ENCODE results near the gene PYY.

The PYY gene

DNA sequence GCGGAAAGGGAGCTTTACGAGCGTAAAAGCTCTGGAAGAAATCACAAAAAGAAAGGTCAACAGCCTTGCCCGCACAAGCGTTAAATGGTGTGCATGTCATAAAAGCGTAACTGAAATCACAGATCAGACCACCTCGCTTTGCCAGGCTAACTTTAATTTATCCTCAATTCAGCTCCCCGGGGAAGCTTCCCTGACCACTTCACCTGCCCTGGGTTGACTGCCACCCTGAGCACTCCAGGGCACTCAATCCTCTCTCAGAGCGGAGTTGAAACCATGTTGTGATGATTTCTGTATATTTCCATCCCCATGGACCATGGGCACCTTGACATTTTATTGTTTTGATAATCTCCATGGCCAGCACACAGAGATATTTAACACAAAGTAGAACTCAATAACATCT, 34.6 kb upstream of the PYY start:
- H3K4me2 ChIP-seq (ENCODE audit: low read length): no peak overlapping the region
- peaks cover 13% of the 10 kb centered on the region for H3K4me1 ChIP-seq (ENCODE audit: control insufficient read depth, insufficient read depth, low read length)
- no peak overlapping the region for H3K9ac ChIP-seq (ENCODE audit: low read depth, low read length)
- no peaks in the 10 kb centered on the region for H3K9me3 ChIP-seq (replicated peaks; ENCODE audit: low read length)
- H3K4me3 ChIP-seq (ENCODE audit: low read length): no peak overlapping the region
- H3K36me3 ChIP-seq (ENCODE audit: insufficient read depth, low read length): no peaks in the 10 kb centered on the region
- H3K27me3 ChIP-seq (ENCODE audit: control insufficient read depth, insufficient read depth, low read length): peaks cover 15% of the 10 kb centered on the region

DNA sequence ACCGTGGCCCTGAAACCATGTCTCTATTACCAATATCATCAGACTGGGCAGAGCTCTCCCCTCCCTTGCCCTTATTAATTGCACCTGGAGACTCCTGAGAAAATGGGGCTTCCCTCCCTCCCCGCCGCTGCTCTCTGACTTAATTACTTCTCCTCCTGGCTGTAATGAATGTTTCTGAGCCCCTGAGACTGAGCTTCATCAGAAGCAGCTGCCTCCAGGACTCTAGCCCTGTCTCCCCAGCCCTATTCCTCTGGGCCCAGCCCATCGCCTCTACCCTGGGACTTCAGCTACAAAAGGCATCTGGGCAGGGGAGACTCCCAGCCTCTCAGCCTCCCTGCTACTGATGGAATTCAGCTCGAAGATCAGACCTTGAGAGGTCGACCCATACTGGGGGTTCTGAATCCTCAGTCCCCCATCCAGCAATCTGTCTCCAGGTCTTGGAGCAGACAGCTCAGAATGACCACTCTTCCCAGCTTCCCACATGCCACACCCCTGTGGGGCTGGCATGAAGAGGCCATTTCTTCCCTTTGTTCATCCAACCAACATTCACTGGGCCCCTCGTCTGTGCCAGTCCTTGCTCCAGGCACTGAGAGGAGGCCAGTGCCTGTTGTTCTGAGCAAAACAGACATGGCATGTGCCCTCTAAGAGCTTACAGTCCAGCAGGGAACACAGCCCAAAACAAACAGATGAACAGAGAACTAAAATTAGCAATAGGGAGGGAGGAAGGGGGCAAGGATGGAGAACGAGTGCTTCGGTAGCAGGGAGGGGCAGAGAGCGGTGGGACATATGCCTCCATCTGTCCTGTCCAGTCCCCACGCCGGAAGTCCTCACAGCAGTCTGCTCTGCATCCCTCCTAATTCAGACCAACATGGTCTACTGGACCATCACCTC, 33.6 kb upstream of the PYY start:
- Histone ChIP-seq H3K4me1 (ENCODE audit: control insufficient read depth, insufficient read depth, low read length) (peaks cover 13% of the 10 kb centered on the region), H3K4me3 (ENCODE audit: low read length) (no peak overlapping the region), H3K4me2 (ENCODE audit: low read length) (no peak overlapping the region), H3K36me3 (ENCODE audit: insufficient read depth, low read length) (no peaks in the 10 kb centered on the region), H3K27me3 (ENCODE audit: control insufficient read depth, insufficient read depth, low read length) (peaks cover 24% of the 10 kb centered on the region), H3K9ac (ENCODE audit: low read depth, low read length) (no peak overlapping the region), H3K9me3 (replicated peaks; ENCODE audit: low read length) (no peaks in the 10 kb centered on the region)

DNA sequence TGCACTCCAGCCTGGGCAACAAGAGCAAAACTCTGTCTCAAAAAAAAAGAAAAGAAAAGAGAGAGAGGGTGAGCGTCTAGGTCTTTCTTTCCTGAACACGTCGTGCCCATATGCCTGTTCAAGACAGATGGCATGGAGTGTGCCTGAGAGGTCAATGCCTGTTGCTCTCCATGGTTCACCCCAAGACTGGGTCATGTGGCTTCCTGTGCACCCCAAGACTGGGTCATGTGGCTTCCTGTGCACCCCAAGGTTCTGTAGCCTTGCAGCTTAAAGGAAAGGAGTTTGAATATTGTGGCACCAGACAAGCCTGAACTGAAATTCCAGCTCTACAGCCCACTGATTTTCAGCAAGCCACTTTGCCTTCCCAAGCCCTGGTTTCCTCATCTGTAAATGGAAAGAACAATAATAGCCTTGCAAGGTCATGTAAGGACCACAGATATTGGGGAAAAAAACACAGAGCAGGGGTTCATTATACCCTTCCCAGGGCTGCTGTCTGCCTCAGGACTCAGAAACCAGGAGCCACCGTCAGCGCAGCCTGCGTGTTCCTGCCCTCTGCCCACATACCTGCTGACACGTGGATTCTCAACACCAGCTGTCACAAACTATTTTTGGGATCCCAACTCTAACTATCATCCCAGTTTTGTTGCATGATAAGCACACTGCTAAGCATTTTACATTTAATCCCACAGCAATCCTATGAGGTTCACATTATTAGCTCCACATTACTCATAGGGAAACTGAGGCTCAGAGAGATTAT, 32.7 kb upstream of the PYY start:
- Histone ChIP-seq H3K4me3 (ENCODE audit: low read length) (no peak overlapping the region), H3K4me1 (ENCODE audit: control insufficient read depth, insufficient read depth, low read length) (peaks cover 13% of the 10 kb centered on the region), H3K9me3 (replicated peaks; ENCODE audit: low read length) (no peaks in the 10 kb centered on the region), H3K27me3 (ENCODE audit: control insufficient read depth, insufficient read depth, low read length) (peaks cover 29% of the 10 kb centered on the region), H3K36me3 (ENCODE audit: insufficient read depth, low read length) (no peaks in the 10 kb centered on the region), H3K4me2 (ENCODE audit: low read length) (no peak overlapping the region), H3K9ac (ENCODE audit: low read depth, low read length) (no peak overlapping the region)

DNA sequence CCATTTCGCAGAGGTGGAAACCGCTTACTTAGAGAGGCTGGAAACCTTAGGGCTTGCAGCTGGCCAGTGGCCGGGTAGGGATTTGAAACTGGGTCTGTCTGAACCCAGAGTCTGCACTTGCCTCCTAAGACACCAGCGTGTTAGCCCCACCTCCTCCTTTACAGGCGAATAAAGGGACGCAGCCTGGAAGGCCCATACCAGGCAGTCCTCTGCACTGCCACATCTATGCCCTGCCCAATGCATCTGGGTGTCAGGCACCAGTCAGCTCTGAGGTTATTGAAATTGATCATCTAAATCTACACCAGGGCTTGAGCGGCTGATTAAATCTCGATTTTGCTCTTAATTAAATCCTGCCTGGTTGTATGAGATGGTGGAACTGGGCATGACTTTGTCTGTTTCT, 30.8 kb upstream of the PYY start:
- Histone ChIP-seq H3K9ac (ENCODE audit: low read depth, low read length) (peak overlapping the region; percentile 69), H3K36me3 (ENCODE audit: insufficient read depth, low read length) (no peaks in the 10 kb centered on the region), H3K4me1 (ENCODE audit: control insufficient read depth, insufficient read depth, low read length) (peaks cover 13% of the 10 kb centered on the region), H3K4me3 (ENCODE audit: low read length) (peak overlapping the region; percentile 66), H3K4me2 (ENCODE audit: low read length) (peak overlapping the region; percentile 94), H3K27me3 (ENCODE audit: control insufficient read depth, insufficient read depth, low read length) (peaks cover 41% of the 10 kb centered on the region), H3K9me3 (replicated peaks; ENCODE audit: low read length) (no peaks in the 10 kb centered on the region)

DNA sequence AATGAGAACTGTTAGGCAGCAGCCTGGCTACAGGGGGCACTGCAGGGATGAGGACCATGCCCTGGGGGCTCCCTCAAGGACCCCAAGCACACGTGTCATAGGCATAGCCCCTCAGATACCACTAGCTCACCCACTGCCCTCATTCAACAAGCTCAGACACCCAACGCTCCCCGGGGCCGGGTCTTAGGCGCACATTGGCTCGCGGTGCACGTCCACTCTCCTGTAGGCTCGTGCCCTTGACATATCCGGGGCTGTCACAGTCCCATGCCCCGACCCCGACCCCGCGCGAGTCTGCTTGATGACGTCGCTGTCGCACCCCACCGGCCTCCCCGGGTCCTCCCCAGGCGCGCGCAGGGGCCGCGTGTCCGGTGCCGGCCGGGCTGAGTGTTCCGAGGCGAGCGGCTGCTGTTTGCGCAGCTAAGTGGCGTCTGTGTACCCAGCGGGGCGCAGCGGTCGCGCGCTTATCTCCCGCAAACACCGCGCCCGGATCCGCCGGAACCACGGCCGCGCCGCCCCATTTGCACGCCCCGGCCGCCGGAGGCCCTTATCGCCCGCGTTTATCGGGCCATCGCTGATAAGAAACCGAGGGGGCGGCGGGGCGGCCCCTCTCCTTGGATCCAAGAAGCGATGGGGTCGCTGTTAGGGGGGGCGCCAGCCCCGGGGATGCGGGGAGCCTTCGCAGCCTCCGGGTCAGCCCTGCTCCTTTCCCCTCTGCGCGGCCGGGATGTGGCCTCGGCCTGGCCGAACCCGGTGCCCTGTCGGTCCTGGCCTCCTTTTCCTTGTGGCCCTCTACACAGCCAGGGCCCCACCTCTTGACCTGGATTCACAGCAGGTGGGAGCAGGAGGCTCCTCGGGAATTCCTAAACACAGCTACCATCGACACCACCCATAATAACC, 30.0 kb upstream of the PYY start:
- Histone ChIP-seq H3K9me3 (replicated peaks; ENCODE audit: low read length) (no peaks in the 10 kb centered on the region), H3K4me2 (ENCODE audit: low read length) (peak overlapping the region; percentile 94), H3K27me3 (ENCODE audit: control insufficient read depth, insufficient read depth, low read length) (peaks cover 48% of the 10 kb centered on the region), H3K36me3 (ENCODE audit: insufficient read depth, low read length) (no peaks in the 10 kb centered on the region), H3K9ac (ENCODE audit: low read depth, low read length) (peak overlapping the region; percentile 69), H3K4me1 (ENCODE audit: control insufficient read depth, insufficient read depth, low read length) (peaks cover 13% of the 10 kb centered on the region), H3K4me3 (ENCODE audit: low read length) (peak overlapping the region; percentile 66)

DNA sequence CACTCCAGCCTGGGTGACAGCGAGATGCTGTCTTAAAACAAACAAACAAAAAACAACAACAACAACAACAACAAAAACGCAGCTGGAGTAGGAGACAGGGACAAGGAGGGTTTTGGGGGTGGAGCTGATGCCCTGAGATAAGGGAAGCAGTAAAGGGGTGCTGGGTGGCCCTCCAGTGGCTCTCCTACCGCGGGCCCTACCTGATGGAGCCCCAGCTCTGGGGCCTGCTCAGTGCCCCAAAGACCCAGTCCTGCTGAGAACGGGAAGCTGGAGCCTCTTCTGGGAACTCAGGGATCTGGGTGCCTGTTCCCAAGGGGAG, 29.4 kb upstream of the PYY start:
- no peaks in the 10 kb centered on the region for H3K36me3 ChIP-seq (ENCODE audit: insufficient read depth, low read length)
- H3K9ac ChIP-seq (ENCODE audit: low read depth, low read length): no peak overlapping the region
- H3K4me3 ChIP-seq (ENCODE audit: low read length): peak overlapping the region; percentile 66
- no peaks in the 10 kb centered on the region for H3K9me3 ChIP-seq (replicated peaks; ENCODE audit: low read length)
- peak overlapping the region; percentile 94 for H3K4me2 ChIP-seq (ENCODE audit: low read length)
- H3K4me1 ChIP-seq (ENCODE audit: control insufficient read depth, insufficient read depth, low read length): peaks cover 13% of the 10 kb centered on the region
- H3K27me3 ChIP-seq (ENCODE audit: control insufficient read depth, insufficient read depth, low read length): peaks cover 54% of the 10 kb centered on the region

DNA sequence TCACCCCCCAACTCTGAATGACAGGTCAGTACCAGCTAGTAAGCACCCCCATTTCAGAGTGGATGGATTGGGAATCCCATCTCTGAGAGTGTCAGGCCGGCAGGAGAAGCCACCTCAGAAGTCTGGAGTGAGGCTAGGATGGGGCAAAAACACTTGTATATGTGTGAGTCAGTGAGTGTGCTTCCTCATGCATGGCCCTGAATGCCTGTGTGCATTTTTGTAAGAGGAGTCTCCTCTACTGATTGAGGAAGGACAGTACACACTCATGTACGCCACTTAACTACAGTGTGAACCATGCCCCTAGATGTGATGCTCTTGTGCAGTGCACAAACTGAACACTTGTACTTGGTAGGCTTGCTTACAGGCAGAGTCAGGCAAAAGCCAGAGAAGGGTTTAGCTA, 28.4 kb upstream of the PYY start:
- Histone ChIP-seq H3K4me2 (ENCODE audit: low read length) (no peak overlapping the region), H3K27me3 (ENCODE audit: control insufficient read depth, insufficient read depth, low read length) (peaks cover 63% of the 10 kb centered on the region), H3K9me3 (replicated peaks; ENCODE audit: low read length) (no peaks in the 10 kb centered on the region), H3K36me3 (ENCODE audit: insufficient read depth, low read length) (no peaks in the 10 kb centered on the region), H3K9ac (ENCODE audit: low read depth, low read length) (no peak overlapping the region), H3K4me3 (ENCODE audit: low read length) (no peak overlapping the region), H3K4me1 (ENCODE audit: control insufficient read depth, insufficient read depth, low read length) (peaks cover 13% of the 10 kb centered on the region)

DNA sequence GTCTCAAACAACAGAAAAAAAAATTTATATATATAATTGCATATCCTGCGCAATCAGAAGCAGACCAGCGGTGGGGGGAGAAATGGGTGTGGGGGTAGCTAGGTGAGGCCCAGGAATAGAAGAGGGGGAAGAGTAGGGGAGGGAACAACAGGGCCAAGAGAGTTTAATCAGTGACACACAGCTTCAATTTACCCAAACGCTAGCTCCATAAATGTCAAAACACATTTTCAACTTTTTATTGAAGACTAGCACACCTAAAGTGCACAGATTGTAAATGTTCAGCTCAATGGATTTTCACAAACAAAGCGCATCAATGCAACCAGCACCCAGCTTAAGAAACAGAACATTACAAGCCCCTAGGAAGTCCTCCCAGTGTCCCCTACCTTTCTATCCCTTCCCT, 25.9 kb upstream of the PYY start:
- Histone ChIP-seq H3K36me3 (ENCODE audit: insufficient read depth, low read length) (no peaks in the 10 kb centered on the region), H3K9me3 (replicated peaks; ENCODE audit: low read length) (no peaks in the 10 kb centered on the region), H3K4me1 (ENCODE audit: control insufficient read depth, insufficient read depth, low read length) (peaks cover 13% of the 10 kb centered on the region), H3K27me3 (ENCODE audit: control insufficient read depth, insufficient read depth, low read length) (peaks cover 72% of the 10 kb centered on the region), H3K4me2 (ENCODE audit: low read length) (no peak overlapping the region), H3K9ac (ENCODE audit: low read depth, low read length) (no peak overlapping the region), H3K4me3 (ENCODE audit: low read length) (no peak overlapping the region)

DNA sequence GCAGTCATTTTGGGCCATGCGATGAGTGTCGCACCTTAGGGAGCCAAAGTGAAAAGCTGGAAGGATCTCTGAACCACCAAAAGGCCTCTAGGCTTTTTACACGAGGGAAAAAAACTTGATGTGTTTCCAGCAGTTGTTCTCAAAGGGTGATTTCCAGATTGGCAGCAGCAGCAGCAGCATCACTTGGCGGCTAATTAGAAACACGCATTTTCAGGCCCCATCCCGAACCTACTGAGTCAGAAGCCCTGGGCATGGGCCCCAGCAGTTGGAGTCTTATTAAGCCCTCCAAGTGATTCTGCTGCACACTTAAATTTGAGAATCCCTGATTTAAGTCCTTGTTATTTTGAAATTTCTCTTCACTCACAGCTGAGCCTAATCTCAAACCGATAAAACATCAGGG, 25.3 kb upstream of the PYY start:
- H3K9me3 ChIP-seq (replicated peaks; ENCODE audit: low read length): no peaks in the 10 kb centered on the region
- H3K4me2 ChIP-seq (ENCODE audit: low read length): no peak overlapping the region
- H3K27me3 ChIP-seq (ENCODE audit: control insufficient read depth, insufficient read depth, low read length): peaks cover 73% of the 10 kb centered on the region
- no peak overlapping the region for H3K4me3 ChIP-seq (ENCODE audit: low read length)
- no peaks in the 10 kb centered on the region for H3K36me3 ChIP-seq (ENCODE audit: insufficient read depth, low read length)
- peaks cover 7% of the 10 kb centered on the region for H3K4me1 ChIP-seq (ENCODE audit: control insufficient read depth, insufficient read depth, low read length)
- H3K9ac ChIP-seq (ENCODE audit: low read depth, low read length): no peak overlapping the region

DNA sequence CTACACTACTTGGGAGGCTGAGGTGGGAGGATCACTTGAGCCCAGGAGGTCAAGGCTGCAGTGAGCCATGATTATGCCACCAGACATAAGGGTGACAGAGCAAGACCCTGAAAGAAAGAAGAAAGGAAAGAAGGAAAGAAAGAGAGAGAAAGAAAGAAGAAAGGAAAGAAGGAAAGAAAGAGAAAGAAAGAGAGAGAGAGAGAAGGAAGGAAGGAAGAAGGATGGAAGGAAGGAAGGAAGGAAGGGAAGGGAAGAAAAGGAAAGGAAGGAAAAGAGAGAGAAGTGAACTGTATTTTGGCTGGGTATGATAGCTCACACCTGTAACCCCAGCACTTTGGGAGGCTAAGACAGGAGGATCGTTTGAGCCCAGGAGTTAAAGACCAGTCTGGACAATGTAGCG, 24.3 kb upstream of the PYY start:
- no peak overlapping the region for H3K4me3 ChIP-seq (ENCODE audit: low read length)
- no peaks in the 10 kb centered on the region for H3K4me1 ChIP-seq (ENCODE audit: control insufficient read depth, insufficient read depth, low read length)
- H3K36me3 ChIP-seq (ENCODE audit: insufficient read depth, low read length): no peaks in the 10 kb centered on the region
- H3K9ac ChIP-seq (ENCODE audit: low read depth, low read length): no peak overlapping the region
- H3K27me3 ChIP-seq (ENCODE audit: control insufficient read depth, insufficient read depth, low read length): peaks cover 64% of the 10 kb centered on the region
- no peaks in the 10 kb centered on the region for H3K9me3 ChIP-seq (replicated peaks; ENCODE audit: low read length)
- H3K4me2 ChIP-seq (ENCODE audit: low read length): no peak overlapping the region
